OCI-LY7 (cell line): ENCODE measurements around the gene ZMYM5. TPM values are rescaled to one million over a fixed set of nuclear protein-coding genes. Genes with fewer than 3 reads are reported as not detected.
"Not testable (repeated sequence)": the region's sequence is repeated elsewhere in the genome, so short reads cannot be mapped to it uniquely, and the experiment has no call there.

Experiments used
- BruUV-seq: library from RNA; stranded (reverse); fragments of 400-500 nt; replicated peaks from 2 replicates; lab custom pipeline; 2021; lab: Mats Ljungman, UMichigan
- CTCF ChIA-PET: fragments of 300-600 bp; sonication (Branson Sonifier 250); formaldehyde crosslinking; loops from one replicate; lab custom pipeline; 2022; ENCODE audit warnings: antibody characterized with exemption; ENCODE audit not compliant: unreplicated experiment; lab: Charles Lee
- POLR2A ChIA-PET: fragments of 300-600 bp; sonication (Branson Sonifier 250); formaldehyde crosslinking; loops from one replicate; lab custom pipeline; 2022; ENCODE audit warnings: antibody characterized with exemption; lab: Charles Lee
- DNase-seq: peaks from one replicate; pipeline ENCODE4 v3.0.0-alpha.2; 2015; ENCODE audit warnings: low spot score
- H2AFZ ChIP-seq: fragments of 200-600 bp; sonication (generic), shearing (Covaris generic); 2 replicates; pipeline ENCODE4 v1.6.1; 2014; ENCODE audit warnings: mild to moderate bottlenecking, antibody characterized with exemption, low read length, moderate library complexity
- H3K27ac ChIP-seq: fragments of 200-600 bp; sonication (generic); 2 replicates; pipeline ENCODE4 v1.5.1; 2014; ENCODE audit warnings: mixed run types, low read depth, mild to moderate bottlenecking, moderate library complexity, low read length, inconsistent platforms; ENCODE audit not compliant: poor library complexity, severe bottlenecking
- H3K36me3 ChIP-seq: fragments of 200-600 bp; sonication (generic); 2 replicates; pipeline ENCODE4 v1.6.1; 2014; ENCODE audit warnings: mild to moderate bottlenecking, antibody characterized with exemption, low read length, moderate library complexity, mixed read lengths; ENCODE audit not compliant: insufficient read depth
- H3K4me1 ChIP-seq: fragments of 200-600 bp; sonication (generic); 2 replicates; pipeline ENCODE4 v1.5.1; 2014; ENCODE audit warnings: mild to moderate bottlenecking, low read length; ENCODE audit not compliant: insufficient read depth, poor library complexity, severe bottlenecking
- H3K4me2 ChIP-seq: fragments of 200-600 bp; sonication (generic); 2 replicates; pipeline ENCODE4 v1.6.1; 2014; ENCODE audit warnings: mild to moderate bottlenecking, low read length
- H3K4me3 ChIP-seq: fragments of 200-600 bp; sonication (generic); 2 replicates; pipeline ENCODE4 v1.5.1; 2014; ENCODE audit warnings: mild to moderate bottlenecking, low read depth, low read length; ENCODE audit not compliant: poor library complexity, severe bottlenecking
- H3K79me2 ChIP-seq: fragments of 200-600 bp; sonication (generic); 2 replicates; pipeline ENCODE4 v1.6.1; 2016; ENCODE audit warnings: low read depth, mild to moderate bottlenecking, low read length, moderate library complexity, mixed read lengths; ENCODE audit not compliant: insufficient read depth
- H3K9me2 ChIP-seq: fragments of 200-600 bp; sonication (generic); 2 replicates; pipeline ENCODE4 v1.6.1; 2016; ENCODE audit warnings: mild to moderate bottlenecking, low read length, mixed read lengths; ENCODE audit not compliant: insufficient read depth
- H3K9me3 ChIP-seq: fragments of 200-600 bp; sonication (generic); 2 replicates; pipeline ENCODE4 v1.6.1; 2014; ENCODE audit warnings: mild to moderate bottlenecking, mixed run types, low read length, mixed read lengths
- H4K20me1 ChIP-seq: fragments of 200-600 bp; sonication (generic); 2 replicates; pipeline ENCODE4 v1.6.1; 2014; ENCODE audit warnings: mild to moderate bottlenecking, antibody characterized with exemption, low read length, moderate library complexity, mixed read lengths; ENCODE audit not compliant: insufficient read depth
- EZH2phosphoT487 ChIP-seq: fragments of 200-600 bp; sonication (generic); IDR thresholded peaks from 2 replicates; pipeline ENCODE4 v1.6.1; 2018; ENCODE audit warnings: low read depth, borderline replicate concordance, mild to moderate bottlenecking, mixed run types, antibody characterized with exemption, low read length, moderate library complexity, mixed read lengths
- intact Hi-C: fragments of 100-400 bp; cut with micrococcal nuclease; formaldehyde crosslinking; loops from one replicate; pipeline ENCODE4 v1.10.0; 2022; ENCODE audit not compliant: unreplicated experiment
- total RNA-seq, 2 experiments: library from RNA; depleted of rRNA in 1 of 2; stranded (reverse); fragments of >200 nt in 1 of 2; shearing (Covaris generic) in 1 of 2; gene quantifications; 2 replicates each; pipeline ENCODE4 v1.2.3, GENCODE V29; 2014 to 2022
- TF ChIP-seq, protein P1 (sequence below): fragments of 200-600 bp; sonication (generic); conservative IDR thresholded peaks from 2 replicates; pipeline ENCODE4 v1.5.1; 2014; ENCODE audit warnings: mild to moderate bottlenecking, antibody characterized with exemption, low read length, moderate library complexity, mixed read lengths

ZMYM5 gene
- total RNA-seq, 2 experiments from 2014 or later = 10.2 to 15.2 TPM

DNA sequence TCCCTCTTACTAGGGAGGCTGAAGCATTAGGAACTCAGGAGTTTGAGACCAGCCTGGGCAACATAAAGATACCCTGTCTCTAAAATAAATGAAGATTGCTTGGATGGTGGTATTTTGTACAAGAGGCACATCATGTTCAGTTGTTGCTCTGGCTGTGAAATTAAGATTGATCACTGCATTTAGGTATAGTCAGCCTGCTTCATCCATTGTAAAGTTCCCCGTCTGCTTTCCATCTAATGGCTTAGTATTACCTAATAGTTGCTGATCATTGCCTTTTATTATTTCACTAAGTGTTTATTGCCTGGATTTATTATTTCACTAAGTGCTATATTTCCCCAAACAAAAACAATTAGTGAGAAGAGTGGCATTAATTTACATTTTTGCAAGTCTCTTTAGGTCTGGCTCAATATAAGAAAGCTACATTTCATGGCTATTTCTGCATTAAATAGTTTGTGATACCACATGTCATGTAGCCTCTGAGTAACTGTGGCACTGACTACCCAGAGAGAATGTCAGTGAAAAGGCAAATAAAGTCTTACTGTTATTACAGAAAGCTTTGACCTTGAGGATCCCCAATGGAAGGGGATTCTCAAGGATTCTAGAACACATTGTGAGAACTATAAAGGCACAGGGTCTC is 45.0 kb upstream of the ZMYM5 start:
- Histone ChIP-seq H3K9me2 (no peaks in the 10 kb centered on the region), H3K4me3 (no peak overlapping the region), H3K79me2 (no peaks in the 10 kb centered on the region), H4K20me1 (no peaks in the 10 kb centered on the region), H2AFZ (no peak overlapping the region), H3K9me3 (no peaks in the 10 kb centered on the region), H3K36me3 (no peaks in the 10 kb centered on the region), H3K4me2 (no peak overlapping the region), H3K27ac (no peak overlapping the region), H3K4me1 (no peaks in the 10 kb centered on the region)
- no TSS peak for BruUV-seq
- intact Hi-C loops = no loop called here
- TF ChIP-seq, protein P1, sequence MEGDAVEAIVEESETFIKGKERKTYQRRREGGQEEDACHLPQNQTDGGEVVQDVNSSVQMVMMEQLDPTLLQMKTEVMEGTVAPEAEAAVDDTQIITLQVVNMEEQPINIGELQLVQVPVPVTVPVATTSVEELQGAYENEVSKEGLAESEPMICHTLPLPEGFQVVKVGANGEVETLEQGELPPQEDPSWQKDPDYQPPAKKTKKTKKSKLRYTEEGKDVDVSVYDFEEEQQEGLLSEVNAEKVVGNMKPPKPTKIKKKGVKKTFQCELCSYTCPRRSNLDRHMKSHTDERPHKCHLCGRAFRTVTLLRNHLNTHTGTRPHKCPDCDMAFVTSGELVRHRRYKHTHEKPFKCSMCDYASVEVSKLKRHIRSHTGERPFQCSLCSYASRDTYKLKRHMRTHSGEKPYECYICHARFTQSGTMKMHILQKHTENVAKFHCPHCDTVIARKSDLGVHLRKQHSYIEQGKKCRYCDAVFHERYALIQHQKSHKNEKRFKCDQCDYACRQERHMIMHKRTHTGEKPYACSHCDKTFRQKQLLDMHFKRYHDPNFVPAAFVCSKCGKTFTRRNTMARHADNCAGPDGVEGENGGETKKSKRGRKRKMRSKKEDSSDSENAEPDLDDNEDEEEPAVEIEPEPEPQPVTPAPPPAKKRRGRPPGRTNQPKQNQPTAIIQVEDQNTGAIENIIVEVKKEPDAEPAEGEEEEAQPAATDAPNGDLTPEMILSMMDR = no peak
- TF ChIP-seq EZH2phosphoT487 = no peak
- no peak for DNase-seq
- ChIA-PET CTCF (no interaction called here), POLR2A (no interaction called here)

DNA sequence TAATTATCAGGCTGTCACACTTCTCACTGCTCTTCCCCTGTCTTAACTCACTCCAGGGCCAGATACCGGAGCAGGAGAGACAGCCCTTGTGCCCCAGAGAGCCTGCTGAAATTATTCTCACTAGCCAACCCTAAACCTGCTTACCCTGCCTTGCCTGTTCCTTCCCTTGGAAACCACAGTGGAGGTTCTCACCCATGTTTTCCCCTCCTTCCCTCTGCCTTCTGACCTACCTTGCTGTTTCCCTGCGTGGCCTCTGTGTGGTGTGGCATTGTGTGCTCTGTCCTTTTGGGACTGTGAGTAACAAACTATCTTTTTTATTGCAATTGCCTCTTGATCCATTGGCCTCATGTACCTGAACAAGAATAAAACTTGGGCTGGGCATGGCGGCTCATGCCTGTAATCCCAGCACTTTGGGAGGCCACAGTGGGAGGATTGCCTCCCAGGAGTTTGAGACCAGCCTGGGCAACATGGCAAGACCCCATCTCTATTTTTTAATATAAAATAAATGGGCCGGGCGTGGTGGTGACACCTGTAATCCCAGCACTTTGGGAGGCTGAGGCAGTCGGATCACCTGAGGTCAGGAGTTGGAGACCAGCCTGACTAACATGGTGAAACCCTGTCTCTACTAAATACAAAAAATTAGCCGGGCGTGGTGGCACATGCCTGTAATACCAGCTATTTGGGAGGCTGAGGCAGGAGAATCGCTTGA is 42.2 kb upstream of the ZMYM5 start:
- H3K36me3 ChIP-seq, POLR2A ChIA-PET, H3K4me1 ChIP-seq, H4K20me1 ChIP-seq, intact Hi-C loops, CTCF ChIA-PET, H3K79me2 ChIP-seq, H2AFZ ChIP-seq, DNase-seq, H3K9me3 ChIP-seq, H3K4me3 ChIP-seq, H3K4me2 ChIP-seq, H3K9me2 ChIP-seq, BruUV-seq, H3K27ac ChIP-seq: not testable (repeated sequence)

DNA sequence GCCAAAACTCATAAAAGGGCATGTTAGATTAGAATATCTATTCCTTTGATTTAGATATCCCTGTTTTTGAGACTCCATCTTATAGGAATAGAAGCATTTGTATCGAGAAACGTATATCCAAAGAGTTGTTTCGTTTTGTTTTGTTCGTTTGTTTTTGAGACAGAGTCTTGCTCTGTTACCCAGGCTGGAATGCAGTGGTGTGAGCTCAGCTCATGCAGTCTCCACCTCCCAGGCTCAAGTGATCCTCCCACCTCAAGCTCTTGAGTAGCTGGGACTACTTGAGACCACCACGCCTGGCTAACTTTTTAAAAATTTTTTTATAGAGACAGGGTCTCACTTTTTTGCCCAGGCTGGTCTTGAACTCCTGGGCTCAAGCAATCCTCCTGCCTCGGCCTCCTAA is 26.6 kb upstream of the ZMYM5 start:
- Histone ChIP-seq H3K9me2 (no peaks in the 10 kb centered on the region), H3K36me3 (no peaks in the 10 kb centered on the region), H3K4me3 (no peak overlapping the region), H3K9me3 (no peaks in the 10 kb centered on the region), H3K79me2 (no peaks in the 10 kb centered on the region), H3K4me2 (no peak overlapping the region), H3K27ac (no peak overlapping the region), H3K4me1 (no peaks in the 10 kb centered on the region), H4K20me1 (no peaks in the 10 kb centered on the region), H2AFZ (no peak overlapping the region)
- POLR2A ChIA-PET = no interaction called here
- no TSS peak for BruUV-seq
- TF ChIP-seq, protein P1 = no peak
- no peak for TF ChIP-seq EZH2phosphoT487
- CTCF ChIA-PET = no interaction called here
- intact Hi-C loops = no loop called here
- no peak for DNase-seq
